ENCODE measurements around the gene RAMAC. TPM values are rescaled to one million over a fixed set of nuclear protein-coding genes. Genes with fewer than 3 reads are reported as not detected.

Gene RAMAC
- total RNA-seq, 1 donor: 35.0 TPM

- DNase-seq (ENCODE audit: low read depth): no peak
Measured at GRCh38 chr15:82944821-82945220, 41.2 kb upstream of the RAMAC start.

GRCh38 chr15:82945326-82945725 lies 40.7 kb upstream of the RAMAC start:
- no peak overlapping the region for H3K4me3 ChIP-seq (ENCODE audit: low read depth, low read length)
- no peak for DNase-seq (ENCODE audit: low read depth)
- no peak for TF ChIP-seq CTCF (IDR thresholded peaks at IDR 0.05; ENCODE audit: insufficient read depth, low read depth, low read length)

More at GRCh38 chr15:82944821-82945220, 41.2 kb upstream of the RAMAC start:
- no peak for TF ChIP-seq CTCF (IDR thresholded peaks at IDR 0.05; ENCODE audit: insufficient read depth, low read depth, low read length)
- no peak overlapping the region for H3K4me3 ChIP-seq (ENCODE audit: low read depth, low read length)

GRCh38 chr15:82946155-82946701 lies 39.8 kb upstream of the RAMAC start:
- DNase-seq (ENCODE audit: low read depth): no peak
- TF ChIP-seq CTCF (IDR thresholded peaks at IDR 0.05; ENCODE audit: insufficient read depth, low read depth, low read length): no peak
- no peak overlapping the region for H3K4me3 ChIP-seq (ENCODE audit: low read depth, low read length)

- no peak for TF ChIP-seq CTCF (IDR thresholded peaks at IDR 0.05; ENCODE audit: insufficient read depth, low read depth, low read length)
- no peak for DNase-seq (ENCODE audit: low read depth)
- H3K4me3 ChIP-seq (ENCODE audit: low read depth, low read length): no peak overlapping the region
Measured at GRCh38 chr15:82950295-82950694, 35.7 kb upstream of the RAMAC start.

- DNase-seq (ENCODE audit: low read depth): no peak
Measured at GRCh38 chr15:82950746-82951370, 35.2 kb upstream of the RAMAC start.

GRCh38 chr15:82951472-82952157 lies 34.4 kb upstream of the RAMAC start:
- no peak for TF ChIP-seq CTCF (IDR thresholded peaks at IDR 0.05; ENCODE audit: insufficient read depth, low read depth, low read length)
- DNase-seq (ENCODE audit: low read depth): no peak
- peak overlapping the region; percentile 21 for H3K4me3 ChIP-seq (ENCODE audit: low read depth, low read length)

More at GRCh38 chr15:82950746-82951370, 35.2 kb upstream of the RAMAC start:
- no peak overlapping the region for H3K4me3 ChIP-seq (ENCODE audit: low read depth, low read length)
- TF ChIP-seq CTCF (IDR thresholded peaks at IDR 0.05; ENCODE audit: insufficient read depth, low read depth, low read length): no peak

Measured in fibroblast of villous mesenchyme (primary cell).